Fibroblast of peridontal ligament (primary cell): Measurements from ENCODE around the gene ZNF543.
A peak's percentile ranks its signal among the peaks of the same experiment; 100 is the strongest.

Source experiments
- DNase-seq: peaks from one replicate; pipeline ENCODE4 v3.0.0-alpha.2; 2010; ENCODE audit errors: extremely low read depth

ZNF543 gene

DNA sequence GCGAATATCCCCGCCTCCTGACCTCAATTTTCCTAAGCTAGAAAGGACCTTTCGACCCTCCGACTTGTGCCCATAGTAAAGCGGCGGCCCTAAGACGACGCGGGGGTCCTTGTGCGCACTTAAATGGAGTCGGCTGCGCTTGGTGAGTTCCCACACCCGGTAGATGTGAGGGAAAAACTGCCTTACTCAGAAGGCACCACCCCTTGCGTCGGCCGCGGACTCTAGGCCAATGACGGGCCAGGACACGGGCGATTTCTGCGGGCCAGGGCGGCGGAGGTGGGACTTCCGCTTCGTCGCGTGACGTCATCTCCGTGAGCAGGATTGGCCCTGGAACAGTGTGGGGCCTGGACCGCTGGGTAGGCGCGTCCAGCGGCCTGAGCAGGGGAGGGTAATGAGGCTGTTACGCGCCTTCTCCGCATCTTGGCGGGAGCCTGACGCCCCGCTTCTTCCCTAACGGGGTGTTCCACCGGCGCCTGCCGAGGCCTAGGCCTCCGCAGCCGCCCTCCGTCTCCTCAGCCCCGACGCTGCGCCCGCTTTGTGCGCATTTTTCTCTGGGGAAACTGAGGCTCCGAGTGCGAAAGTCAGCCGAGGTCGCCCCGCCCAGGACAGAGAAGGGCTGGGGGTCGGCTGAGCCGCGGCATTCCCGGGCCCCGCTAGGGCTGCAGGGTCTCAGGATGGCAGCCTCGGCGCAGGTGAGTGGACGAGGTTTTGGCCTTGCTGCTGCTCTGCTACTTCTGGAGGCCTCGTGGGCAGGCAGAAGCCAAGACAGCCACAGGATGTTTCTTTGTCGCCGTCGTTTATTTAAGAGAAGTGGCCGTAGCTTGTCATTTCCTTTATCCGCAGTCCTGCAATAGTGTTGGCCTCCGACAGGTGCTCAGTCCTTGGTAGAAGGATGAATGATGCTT lies at the start of gene ZNF543:
Gene ZNF543, plus strand, starts transcription at position 293 of the 905 bp plus-strand sequence. Its CDS starts 382 bp downstream, at position 675.
- DNase-seq = peak; percentile 94

DNA sequence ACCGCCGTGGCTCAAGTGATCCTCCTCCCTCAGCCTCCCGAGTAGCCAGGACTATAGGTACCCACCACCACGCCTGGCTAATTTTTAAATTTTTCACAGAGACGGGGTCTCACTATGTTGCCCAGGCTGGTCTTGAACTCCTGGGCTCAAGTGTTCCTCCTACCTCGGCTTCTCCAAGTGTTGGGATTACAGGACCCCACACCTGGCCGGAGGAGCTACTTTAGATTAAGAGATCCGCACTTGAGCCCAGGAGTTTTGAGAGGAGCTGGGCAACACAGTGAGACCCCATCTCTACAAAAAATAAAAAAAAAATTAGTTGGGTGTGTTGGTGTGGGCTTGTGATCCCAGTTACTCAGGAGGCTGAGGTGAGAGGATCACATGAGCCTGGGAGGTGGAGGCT lies 49.0 kb upstream of the ZNF543 start:
- no peak for DNase-seq

DNA sequence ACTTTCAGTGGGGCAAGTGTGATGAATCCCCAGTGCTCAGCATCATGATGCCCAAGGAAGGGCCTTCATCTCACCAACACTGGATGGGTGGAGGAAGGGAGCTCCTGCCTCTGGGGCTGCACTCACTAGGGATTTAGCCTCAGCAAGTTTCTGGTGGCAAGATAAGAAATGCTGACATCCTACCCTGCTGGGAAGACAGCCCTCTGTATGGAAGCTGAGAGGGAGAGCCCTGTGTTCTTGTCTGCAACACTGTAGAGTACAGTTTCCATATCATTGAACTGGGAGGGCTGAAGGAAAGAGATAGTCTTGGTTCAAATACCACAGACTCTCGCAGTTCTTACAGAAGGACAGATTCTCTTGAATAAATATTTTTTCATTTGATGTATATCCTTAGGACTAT lies 47.3 kb upstream of the ZNF543 start:
- no peak for DNase-seq

DNA sequence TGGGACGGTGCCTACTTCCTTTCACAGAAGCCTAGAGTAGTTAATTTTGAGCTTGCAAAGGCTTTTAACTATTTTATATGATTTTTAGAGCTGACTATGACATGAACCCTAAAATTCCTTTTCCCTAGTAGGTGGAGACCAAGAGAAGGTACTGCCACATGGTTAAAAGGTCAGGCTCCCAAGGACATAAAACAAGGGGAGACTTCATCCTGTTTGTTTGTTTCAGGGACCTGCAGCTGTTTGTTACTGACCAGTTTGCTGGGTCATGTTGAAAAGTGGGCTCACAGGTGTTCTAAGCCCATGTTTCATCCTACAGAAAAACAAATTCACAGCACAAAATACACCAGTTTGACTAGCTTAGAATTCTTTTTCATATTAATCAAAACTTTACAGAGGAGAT lies 43.8 kb upstream of the ZNF543 start:
- DNase-seq = no peak

DNA sequence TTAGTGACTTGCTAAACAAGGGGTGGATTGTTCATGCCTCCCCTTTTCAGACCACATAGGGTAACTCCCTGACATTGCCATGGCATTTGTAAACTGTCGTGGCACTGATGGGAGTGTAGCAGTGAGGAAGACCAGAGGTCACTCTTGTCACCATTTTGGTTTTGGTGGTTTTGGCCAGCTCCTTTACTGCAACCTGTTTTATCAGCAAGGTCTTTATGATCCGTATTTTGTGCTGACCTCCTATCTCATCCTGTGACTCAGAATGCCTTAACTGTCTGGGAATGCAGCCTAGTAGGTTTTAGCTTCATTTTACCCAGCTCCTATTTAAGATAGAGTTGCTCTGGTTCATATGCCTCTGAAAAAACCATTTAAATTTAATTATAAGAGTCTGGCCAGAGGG lies 41.8 kb upstream of the ZNF543 start:
- DNase-seq = peak; percentile 13

DNA sequence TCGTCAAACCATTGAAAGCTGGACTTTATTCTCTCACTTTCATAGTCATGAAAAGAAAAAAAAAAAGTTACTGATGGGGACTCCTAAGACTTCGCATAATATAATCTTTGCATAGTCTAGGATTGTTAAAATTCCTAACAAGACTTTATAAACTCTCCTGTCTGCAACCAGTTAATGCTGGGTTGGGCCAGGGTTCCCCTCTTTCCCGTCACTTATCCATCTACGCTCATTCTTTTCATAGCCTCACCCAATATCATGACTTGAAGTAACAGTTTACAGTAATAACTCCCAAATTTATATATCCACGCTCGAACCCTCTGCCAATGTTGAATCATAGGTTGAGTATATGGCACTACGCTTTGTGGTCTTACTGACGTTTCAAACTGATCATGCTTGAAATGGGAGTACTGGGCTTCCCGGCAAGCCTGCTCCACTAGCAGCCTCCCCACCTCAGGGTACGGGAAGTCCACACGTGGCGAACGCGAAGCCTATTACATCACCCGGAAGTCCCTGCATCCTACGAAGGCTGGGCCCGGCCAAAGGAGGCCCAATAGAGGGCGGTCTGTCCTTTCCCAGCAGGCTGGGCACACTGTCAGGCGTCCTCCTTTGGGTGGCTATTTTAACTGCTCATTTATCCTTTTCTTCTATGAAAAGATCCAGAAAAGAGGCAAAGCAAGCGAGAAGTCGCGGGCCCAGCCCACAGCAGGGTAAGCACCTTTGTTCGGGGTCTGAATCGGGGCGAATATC lies 40.7 kb upstream of the ZNF543 start:
- DNase-seq = peak; percentile 98

DNA sequence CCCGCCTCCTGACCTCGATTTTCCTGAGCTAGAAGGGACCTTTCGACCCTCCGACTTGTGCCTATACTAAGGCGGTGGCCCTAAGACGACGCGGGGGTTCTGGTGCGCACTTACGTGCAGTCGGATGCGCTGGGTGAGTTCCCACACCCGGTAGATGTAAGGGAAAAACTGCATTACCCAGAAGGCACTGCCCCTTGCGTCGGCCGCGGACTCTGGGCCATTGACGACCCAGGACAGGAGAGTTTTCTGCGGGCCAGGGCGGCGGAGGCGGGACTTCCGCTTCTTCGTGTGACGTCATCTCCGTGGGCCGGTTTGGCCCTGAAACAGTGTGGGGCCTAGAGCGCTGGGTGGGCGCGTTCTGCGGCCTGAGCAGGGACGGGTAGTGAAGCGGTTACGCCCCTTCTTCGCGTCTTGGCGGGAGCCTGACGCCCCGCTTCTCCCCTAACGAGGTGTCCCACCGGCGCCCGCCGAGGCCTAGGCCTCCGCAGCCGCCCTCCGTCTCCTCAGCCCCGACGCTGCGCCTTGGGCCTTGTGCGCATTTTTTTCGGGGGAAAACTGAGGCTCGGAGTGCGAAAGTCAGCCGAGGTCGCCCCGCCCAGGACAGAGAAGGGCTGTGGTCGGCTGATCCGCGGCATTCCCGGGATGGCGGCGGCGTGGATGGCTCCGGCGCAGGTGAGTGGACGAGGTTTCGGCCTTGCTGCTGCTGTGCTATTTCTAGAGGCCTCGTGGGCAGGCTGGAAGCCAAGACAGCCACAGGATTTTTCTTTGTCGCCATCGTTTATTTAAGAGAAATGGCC lies 39.9 kb upstream of the ZNF543 start, which contains the start of gene ZNF460:
Gene ZNF460, plus strand, starts transcription at position 321 of the 797 bp plus-strand sequence. Its CDS starts 322 bp downstream, at position 643.
- DNase-seq = peak; percentile 97

DNA sequence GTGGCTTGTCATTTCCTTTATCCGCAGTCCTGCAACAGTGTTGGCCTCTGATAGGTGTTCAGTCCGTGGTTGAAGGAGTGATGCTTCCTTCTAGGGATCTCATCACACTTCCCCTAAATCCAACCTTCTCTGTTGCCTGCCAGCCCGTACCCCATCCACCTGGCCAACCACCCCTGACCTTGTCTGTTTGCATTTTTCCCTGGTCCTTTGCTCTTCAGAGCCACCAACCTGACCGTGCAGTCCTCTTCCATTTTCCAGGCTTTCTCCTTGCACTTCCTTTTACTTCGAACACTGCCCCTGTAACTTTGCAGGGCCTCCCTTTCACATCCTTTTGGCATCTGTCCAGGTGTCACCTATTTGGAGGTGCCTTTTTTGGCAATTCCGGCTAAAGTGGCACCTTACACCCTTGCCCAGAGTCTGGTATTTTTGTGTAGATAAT lies 39.3 kb upstream of the ZNF543 start:
- DNase-seq = peak; percentile 10

DNA sequence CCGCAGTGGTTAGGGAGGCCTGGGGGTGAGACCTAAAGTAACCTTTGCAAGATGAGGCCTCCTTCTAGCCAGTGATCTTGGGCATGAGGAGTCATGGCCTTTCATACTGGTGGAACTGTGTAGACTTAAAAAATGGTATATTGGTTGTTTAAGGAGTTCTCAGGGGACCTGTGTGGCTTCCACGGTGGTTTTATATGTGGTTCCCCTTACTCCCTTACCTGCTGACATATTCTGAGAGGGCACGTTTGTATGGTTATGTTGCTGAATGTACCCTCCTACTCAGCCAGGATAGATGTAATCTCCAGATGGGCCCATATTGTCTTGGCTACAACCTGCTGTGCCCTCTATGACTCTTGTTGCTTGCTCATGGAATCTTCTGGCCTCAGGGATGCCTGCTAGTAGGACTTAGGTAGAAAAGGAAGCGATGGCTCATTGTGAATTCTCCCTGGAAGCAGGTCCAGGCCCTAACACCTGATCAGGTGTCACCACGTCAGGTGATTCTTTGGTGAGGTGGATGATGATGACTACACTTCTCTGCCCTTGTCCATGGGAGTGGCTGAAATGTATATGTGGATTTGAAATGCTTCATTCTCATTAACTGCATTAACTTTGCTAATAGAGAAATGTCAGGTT lies 38.1 kb upstream of the ZNF543 start:
- no peak for DNase-seq

DNA sequence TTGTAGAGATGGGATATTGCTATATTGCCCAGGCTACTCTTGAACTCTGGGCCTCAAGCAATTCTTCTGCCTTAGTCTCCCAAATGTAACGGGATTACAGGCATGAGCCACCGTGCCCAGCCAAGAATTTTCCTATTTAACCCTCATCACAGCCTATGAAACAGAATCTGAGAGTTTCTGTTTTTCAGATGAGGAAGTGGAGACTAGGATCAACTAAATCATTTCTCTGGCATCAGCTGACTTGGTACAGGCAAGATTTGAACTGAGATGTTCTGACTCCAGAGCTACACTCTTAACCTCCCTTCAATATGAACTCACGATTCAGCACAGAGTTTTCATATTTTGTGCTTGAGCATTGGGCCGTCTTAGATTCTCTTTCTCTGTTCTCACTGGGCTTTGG lies 31.9 kb upstream of the ZNF543 start:
- DNase-seq = no peak

DNA sequence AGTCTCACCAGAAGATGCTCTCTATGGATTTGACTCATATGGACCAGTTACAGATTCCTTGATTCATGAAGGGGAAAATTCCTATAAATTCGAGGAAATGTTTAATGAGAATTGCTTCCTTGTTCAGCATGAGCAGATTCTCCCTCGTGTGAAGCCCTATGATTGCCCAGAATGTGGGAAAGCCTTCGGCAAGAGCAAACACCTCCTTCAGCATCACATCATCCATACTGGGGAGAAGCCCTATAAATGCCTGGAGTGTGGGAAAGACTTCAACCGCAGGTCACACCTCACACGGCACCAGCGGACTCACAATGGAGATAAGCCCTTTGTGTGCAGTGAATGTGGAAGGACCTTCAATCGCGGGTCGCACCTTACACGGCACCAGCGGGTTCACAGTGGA lies 29.3 kb upstream of the ZNF543 start:
- DNase-seq = no peak

DNA sequence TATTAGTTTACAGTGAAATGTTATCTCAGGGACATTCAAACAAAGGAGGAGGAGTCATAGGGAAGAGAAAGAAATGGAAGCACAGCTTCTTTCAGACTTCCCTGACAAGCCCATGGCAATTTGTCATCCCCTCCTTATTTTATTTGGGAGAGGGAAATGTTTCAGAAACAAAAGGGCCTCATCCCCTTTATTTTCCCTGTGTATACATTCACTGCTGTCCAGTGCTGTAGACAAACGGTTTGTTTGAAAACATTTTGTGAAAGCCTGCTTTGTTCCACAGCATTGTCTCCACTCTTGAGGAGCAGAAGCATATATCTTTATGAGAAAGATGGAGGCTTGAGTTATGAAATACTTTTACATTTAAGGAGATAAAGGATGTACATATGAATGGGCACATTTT lies 27.7 kb upstream of the ZNF543 start:
- no peak for DNase-seq

DNA sequence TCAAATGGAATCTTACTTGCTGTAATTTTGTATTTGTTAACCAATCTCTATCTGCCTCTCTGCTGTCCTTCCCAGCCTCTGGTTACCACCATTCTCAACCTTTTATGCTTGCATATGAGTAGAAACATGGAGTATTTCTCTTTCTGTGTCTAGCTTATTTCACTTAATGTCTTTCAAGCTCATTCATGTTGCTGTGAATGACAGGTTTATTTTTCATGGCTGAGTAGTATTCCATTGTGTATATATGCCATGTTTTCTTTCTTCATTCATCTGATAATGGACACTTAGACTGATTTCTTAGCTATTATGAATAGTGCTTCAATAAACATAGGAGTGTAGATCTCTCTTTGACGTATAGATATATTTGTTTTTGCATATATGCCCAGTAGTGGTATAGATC lies 26.6 kb upstream of the ZNF543 start:
- no peak for DNase-seq

DNA sequence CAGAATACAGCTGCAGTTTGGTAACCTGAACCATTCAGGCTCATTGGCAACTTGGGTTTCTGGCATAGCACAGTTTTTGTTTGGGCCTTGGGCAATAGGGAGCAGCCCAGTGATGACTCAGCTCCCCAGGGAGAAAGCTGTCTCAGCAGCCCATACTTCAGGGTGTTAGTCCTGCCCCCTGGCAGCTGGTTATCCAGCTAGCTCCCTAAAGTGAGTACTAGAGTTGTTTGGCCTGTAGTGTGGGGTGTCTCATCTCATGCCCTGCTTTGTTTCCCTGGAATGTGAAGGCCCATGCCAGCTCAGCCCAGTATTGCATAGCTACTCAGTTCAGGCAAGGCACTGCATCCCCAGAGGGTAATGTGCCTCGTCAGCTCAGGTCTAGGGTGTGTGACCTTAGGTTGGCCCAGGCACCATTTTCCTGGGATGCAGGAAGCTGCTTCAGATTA lies 18.2 kb upstream of the ZNF543 start:
- peak; percentile 98 for DNase-seq

DNA sequence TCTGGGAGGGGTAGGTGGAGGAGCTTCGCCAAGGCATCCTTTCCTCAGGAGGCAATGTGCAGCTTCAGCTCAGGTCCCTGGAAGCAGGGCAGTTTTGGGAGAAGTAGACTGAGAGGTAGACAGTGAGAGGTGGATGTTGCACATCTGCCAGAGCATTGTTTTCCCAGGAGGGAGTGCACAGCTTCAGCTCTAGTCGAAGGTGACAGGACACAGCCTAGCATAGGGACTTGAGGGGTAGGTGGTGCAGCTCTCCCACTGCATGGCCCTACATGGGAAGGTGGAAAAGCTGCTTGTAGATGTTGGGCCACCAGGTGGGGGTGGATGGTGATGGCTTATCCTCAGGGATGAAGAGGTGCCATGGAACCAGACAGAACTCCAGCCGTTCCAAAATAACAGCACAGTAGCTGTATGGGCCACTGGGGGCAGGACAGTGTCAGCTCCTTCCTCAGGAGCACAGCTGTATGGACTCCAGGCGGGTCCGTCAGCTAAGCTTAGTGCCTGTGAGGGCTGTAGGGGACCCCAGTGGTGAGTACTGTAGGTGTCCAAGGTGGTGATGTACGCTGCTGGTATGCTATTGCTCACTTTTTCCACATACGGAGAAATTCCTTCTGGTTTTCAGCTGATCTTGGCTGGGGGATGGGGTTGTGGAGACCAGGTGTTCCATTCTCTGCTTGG lies 17.4 kb upstream of the ZNF543 start:
- DNase-seq = no peak

DNA sequence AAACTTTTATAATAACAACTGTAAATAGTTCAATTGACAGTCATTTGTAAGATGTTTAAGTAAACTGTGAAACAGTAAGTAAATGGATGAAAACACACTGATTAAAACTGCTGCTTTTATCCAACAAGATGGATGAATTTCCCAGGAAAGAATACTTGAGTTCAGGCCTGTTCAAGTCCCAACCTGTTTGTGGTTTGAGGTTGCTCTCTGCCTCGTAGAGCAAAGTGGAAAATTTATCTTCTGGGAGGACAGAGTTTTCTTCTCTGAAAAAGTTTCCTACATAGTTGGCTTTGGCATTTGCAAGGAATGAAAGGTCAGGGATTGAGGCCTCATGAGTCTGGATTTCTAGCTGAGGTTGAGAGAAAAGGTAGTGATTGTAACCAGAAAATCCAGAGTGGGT lies 15.2 kb upstream of the ZNF543 start:
- no peak for DNase-seq

DNA sequence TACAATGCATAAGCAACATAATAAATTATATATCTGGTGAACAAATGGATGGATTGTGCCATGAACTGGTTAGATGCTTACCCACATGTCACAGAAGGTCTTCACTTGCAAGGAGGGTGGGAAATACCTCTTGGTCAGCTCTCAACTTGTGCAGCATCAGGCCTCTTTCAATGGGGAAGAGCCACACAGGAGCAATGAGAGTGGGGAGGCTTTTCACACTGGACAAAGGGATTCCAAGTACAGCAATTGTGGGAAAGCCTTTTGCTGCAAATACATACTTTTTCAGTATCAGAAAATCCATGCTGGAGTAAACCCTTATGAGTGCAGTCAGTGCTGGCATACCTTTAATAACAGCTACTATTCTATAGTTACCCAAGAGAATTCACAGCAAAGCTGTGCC lies 11.8 kb upstream of the ZNF543 start:
- DNase-seq = no peak

DNA sequence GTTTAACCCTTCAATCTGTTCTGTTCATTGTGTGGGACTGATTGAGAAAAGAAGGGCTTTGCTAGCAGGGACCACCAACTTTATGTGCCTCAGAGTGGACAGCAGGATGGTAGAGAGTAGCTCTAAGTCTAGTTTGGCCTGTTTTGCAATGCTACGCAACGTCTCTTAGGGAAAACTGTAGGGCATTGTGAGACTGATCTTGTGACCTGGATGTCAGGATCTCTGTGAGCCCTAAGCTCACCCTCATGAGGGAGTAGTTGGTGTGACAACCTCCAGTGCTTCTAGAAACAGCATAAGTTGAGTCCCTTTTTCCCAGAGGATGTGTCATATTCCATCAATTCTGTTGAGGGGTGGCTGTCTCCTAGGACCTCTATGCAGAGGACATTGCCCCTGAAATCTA lies 9.5 kb upstream of the ZNF543 start:
- DNase-seq = no peak

DNA sequence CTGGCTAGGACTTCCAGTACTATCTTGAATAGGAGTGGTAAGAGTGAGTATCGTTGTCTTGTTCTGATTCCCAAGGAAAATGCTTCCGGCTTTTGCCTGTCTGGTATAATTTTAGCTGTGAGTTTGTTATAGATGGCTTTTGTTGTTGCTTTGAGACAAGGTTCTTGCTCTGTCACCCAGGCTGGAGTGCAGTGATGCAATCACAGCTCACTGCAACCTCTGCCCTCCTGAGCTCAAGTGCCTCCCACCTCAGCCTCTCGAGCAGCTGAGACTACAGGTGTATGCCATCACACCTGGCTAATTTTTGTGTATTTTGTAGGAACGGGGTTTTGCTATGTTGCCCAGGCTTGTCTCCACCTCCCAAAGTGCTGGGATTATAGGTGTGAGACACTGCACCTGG lies 6.1 kb upstream of the ZNF543 start:
- DNase-seq = no peak

DNA sequence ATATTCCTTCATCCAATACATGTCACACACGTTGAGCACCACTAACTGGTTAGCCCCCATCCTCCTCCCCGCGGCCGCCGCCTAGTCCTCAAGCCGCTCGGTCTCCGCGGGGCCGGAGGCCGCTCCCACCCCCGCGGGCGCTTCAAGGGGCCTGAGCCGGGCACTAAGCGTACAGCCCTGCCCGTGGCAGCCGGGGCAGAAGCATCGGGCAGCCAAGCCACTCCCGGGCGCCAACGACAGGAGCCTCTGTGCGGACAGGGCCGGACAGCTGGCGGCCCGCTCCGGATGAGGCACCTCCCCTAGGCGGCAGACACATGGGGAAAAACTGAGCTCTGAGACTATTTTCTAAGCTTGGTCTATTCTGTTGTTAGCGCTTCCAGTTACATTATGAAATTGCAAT lies 2.8 kb upstream of the ZNF543 start:
- DNase-seq = no peak

DNA sequence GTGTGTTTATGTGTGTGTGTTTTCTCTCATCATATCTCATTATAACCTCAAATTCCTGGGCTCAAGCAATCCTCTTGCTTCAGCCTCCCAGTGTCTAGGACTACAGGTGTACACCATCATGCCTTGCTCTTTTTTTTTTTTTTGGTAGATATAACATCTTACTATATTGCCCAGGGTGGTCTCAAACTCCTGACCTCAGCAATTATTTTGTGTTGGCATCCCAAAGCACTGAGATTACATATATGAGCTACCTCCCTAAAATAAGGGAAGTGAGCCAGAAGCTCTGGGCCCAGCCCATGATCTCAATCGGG lies 448 bp upstream of the ZNF543 start:
- DNase-seq = no peak
